SK-N-SH (cell line): Measurements from ENCODE around the gene ST8SIA4.
A peak's percentile ranks its signal among the peaks of the same experiment; 100 is the strongest.

Source experiments
- ELF1 ChIP-seq: IDR thresholded peaks from 2 replicates; pipeline ENCODE4 v1.4.0; 2012
- EZH2phosphoT487 ChIP-seq: fragments of 200-600 bp; sonication (generic); IDR thresholded peaks from 2 replicates; pipeline ENCODE4 v1.6.1; 2017; ENCODE audit warnings: low read depth, mixed run types, mild to moderate bottlenecking, antibody characterized with exemption, moderate library complexity, borderline replicate concordance
- FOXM1 ChIP-seq: IDR thresholded peaks from 2 replicates; pipeline ENCODE4 v1.4.0; 2012; ENCODE audit warnings: low read depth, mild to moderate bottlenecking
- MAX ChIP-seq: IDR thresholded peaks from 2 replicates; pipeline ENCODE4 v1.4.0; 2012; ENCODE audit warnings: low read depth
- POLR2AphosphoS5 ChIP-seq: IDR thresholded peaks from 2 replicates; pipeline ENCODE4 v1.6.1; 2012; ENCODE audit warnings: low read depth, low read length
- TAF1 ChIP-seq: IDR thresholded peaks from 2 replicates; pipeline ENCODE4 v1.6.1; 2012; ENCODE audit warnings: low read depth, mild to moderate bottlenecking, low read length, moderate library complexity, borderline replicate concordance
- TF ChIP-seq, protein P1 (sequence below): fragments of 200-600 bp; sonication (generic); IDR thresholded peaks from 2 replicates; pipeline ENCODE4 v1.6.1; 2017; ENCODE audit warnings: antibody characterized with exemption, mild to moderate bottlenecking, moderate library complexity
- TF ChIP-seq, protein P2 (sequence below): IDR thresholded peaks from 2 replicates; pipeline ENCODE4 v1.6.1; 2012; ENCODE audit warnings: mild to moderate bottlenecking, low read depth, low read length, moderate library complexity

DNA sequence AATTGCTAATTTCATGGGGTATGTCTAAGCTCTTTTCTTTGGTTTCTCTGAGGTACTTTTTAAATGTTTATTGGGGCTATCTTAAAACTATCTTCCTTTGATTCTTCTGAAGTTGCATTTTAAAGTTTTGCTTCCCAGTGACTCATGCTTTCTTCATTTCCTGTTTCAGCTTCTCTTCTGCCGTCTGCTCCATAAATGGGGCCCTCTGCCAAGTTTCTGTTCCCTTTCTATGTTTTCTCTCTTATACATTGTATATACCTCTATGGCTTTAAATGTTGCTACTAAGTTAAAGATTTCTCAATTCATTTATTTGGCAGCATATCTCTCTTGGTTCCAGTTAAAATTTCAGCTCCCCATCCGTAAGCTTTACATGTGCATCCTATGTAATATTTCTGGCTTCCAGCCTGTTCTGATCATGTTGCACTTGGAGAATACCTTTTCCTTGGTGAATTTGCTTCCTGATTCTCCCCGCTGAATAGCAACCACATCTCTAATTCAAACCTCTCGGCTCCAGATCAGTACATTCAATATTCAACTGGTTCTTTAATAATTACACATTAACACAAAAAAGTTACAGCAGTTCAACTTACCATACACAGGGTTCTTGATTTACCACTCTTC is 125.3 kb downstream of the ST8SIA4 start:
- TF ChIP-seq, protein P1, sequence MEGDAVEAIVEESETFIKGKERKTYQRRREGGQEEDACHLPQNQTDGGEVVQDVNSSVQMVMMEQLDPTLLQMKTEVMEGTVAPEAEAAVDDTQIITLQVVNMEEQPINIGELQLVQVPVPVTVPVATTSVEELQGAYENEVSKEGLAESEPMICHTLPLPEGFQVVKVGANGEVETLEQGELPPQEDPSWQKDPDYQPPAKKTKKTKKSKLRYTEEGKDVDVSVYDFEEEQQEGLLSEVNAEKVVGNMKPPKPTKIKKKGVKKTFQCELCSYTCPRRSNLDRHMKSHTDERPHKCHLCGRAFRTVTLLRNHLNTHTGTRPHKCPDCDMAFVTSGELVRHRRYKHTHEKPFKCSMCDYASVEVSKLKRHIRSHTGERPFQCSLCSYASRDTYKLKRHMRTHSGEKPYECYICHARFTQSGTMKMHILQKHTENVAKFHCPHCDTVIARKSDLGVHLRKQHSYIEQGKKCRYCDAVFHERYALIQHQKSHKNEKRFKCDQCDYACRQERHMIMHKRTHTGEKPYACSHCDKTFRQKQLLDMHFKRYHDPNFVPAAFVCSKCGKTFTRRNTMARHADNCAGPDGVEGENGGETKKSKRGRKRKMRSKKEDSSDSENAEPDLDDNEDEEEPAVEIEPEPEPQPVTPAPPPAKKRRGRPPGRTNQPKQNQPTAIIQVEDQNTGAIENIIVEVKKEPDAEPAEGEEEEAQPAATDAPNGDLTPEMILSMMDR = no peak
- TF ChIP-seq, protein P2, sequence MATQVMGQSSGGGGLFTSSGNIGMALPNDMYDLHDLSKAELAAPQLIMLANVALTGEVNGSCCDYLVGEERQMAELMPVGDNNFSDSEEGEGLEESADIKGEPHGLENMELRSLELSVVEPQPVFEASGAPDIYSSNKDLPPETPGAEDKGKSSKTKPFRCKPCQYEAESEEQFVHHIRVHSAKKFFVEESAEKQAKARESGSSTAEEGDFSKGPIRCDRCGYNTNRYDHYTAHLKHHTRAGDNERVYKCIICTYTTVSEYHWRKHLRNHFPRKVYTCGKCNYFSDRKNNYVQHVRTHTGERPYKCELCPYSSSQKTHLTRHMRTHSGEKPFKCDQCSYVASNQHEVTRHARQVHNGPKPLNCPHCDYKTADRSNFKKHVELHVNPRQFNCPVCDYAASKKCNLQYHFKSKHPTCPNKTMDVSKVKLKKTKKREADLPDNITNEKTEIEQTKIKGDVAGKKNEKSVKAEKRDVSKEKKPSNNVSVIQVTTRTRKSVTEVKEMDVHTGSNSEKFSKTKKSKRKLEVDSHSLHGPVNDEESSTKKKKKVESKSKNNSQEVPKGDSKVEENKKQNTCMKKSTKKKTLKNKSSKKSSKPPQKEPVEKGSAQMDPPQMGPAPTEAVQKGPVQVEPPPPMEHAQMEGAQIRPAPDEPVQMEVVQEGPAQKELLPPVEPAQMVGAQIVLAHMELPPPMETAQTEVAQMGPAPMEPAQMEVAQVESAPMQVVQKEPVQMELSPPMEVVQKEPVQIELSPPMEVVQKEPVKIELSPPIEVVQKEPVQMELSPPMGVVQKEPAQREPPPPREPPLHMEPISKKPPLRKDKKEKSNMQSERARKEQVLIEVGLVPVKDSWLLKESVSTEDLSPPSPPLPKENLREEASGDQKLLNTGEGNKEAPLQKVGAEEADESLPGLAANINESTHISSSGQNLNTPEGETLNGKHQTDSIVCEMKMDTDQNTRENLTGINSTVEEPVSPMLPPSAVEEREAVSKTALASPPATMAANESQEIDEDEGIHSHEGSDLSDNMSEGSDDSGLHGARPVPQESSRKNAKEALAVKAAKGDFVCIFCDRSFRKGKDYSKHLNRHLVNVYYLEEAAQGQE = no peak
- TF ChIP-seq POLR2AphosphoS5 = no peak
- peak; percentile 49; the same call in 1 of the 2 replicates for TF ChIP-seq ELF1
- 0 out of 2 replicates have a peak, but pooled peaks have one; percentile 17 for TF ChIP-seq MAX
- TF ChIP-seq TAF1 = no peak
- no peak for TF ChIP-seq FOXM1
- no peak for TF ChIP-seq EZH2phosphoT487
